Measurements from ENCODE around the gene ENO4.

ENO4 gene

DNA sequence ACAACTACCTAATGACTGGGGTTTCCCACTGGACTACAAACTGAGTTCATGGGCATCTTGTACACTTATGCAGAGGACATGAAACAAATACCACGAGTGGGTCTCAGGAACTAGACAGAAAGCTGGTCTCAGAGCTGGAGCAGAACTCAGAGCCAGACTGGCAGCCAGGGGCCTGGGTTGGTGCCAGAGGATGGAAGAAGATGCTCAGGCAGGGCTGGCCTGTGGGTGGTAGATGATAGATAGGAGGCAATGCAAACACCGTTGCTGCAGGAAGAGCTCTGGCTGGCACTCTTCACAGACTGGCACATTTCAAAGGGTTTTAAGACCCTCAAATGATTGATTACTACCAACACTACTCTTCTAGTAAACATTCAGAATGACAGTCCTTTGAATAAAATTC, 28.8 kb downstream of the ENO4 start:
- TF ChIP-seq FOXM1 (IDR thresholded peaks at IDR 0.05; ENCODE audit: borderline replicate concordance, low read depth), result no peak
- no peak for TF ChIP-seq YY1 (IDR thresholded peaks at IDR 0.05; ENCODE audit: low read depth)
- TF ChIP-seq RAD21 (IDR thresholded peaks at IDR 0.05; ENCODE audit: low read depth), result no peak
- TF ChIP-seq NFIC (IDR thresholded peaks at IDR 0.05), result no peak
- TF ChIP-seq TEAD4 (IDR thresholded peaks at IDR 0.05), result no peak
- no peak for TF ChIP-seq CEBPB (IDR thresholded peaks at IDR 0.05)
- no peak for TF ChIP-seq CREB1 (IDR thresholded peaks at IDR 0.05; ENCODE audit: low read depth)
- no peak for TF ChIP-seq TCF12 (IDR thresholded peaks at IDR 0.05; ENCODE audit: low read depth)
- TF ChIP-seq, protein P1, sequence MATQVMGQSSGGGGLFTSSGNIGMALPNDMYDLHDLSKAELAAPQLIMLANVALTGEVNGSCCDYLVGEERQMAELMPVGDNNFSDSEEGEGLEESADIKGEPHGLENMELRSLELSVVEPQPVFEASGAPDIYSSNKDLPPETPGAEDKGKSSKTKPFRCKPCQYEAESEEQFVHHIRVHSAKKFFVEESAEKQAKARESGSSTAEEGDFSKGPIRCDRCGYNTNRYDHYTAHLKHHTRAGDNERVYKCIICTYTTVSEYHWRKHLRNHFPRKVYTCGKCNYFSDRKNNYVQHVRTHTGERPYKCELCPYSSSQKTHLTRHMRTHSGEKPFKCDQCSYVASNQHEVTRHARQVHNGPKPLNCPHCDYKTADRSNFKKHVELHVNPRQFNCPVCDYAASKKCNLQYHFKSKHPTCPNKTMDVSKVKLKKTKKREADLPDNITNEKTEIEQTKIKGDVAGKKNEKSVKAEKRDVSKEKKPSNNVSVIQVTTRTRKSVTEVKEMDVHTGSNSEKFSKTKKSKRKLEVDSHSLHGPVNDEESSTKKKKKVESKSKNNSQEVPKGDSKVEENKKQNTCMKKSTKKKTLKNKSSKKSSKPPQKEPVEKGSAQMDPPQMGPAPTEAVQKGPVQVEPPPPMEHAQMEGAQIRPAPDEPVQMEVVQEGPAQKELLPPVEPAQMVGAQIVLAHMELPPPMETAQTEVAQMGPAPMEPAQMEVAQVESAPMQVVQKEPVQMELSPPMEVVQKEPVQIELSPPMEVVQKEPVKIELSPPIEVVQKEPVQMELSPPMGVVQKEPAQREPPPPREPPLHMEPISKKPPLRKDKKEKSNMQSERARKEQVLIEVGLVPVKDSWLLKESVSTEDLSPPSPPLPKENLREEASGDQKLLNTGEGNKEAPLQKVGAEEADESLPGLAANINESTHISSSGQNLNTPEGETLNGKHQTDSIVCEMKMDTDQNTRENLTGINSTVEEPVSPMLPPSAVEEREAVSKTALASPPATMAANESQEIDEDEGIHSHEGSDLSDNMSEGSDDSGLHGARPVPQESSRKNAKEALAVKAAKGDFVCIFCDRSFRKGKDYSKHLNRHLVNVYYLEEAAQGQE (IDR thresholded peaks at IDR 0.05; ENCODE audit: low read depth), result no peak
- TF ChIP-seq ZBTB7A (IDR thresholded peaks at IDR 0.05; ENCODE audit: low read depth), result no peak

DNA sequence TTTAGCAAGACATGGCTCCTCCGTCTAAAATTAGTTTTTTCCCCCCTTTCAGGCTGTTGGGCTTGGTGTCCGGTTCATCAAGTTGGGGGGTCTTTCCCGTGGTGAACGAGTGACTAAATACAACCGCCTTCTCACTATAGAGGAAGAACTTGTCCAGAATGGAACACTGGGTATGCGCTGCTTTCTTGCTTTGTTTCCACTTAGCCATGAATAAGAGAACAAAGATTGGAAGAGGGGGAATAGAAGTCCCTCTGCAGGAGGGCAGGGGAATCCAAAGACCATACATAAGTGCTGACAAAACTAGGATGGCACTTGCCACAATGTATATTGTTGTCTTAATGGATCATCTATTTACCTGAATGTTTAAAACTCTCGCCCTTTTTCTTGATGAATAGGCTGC, 30.5 kb downstream of the ENO4 start:
- TF ChIP-seq TEAD4 (IDR thresholded peaks at IDR 0.05), result no peak
- TF ChIP-seq NFIC (IDR thresholded peaks at IDR 0.05), result no peak
- TF ChIP-seq, protein P2, sequence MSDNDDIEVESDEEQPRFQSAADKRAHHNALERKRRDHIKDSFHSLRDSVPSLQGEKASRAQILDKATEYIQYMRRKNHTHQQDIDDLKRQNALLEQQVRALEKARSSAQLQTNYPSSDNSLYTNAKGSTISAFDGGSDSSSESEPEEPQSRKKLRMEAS (IDR thresholded peaks at IDR 0.05), result no peak
- TF ChIP-seq YY1 (IDR thresholded peaks at IDR 0.05; ENCODE audit: low read depth), result no peak

DNA sequence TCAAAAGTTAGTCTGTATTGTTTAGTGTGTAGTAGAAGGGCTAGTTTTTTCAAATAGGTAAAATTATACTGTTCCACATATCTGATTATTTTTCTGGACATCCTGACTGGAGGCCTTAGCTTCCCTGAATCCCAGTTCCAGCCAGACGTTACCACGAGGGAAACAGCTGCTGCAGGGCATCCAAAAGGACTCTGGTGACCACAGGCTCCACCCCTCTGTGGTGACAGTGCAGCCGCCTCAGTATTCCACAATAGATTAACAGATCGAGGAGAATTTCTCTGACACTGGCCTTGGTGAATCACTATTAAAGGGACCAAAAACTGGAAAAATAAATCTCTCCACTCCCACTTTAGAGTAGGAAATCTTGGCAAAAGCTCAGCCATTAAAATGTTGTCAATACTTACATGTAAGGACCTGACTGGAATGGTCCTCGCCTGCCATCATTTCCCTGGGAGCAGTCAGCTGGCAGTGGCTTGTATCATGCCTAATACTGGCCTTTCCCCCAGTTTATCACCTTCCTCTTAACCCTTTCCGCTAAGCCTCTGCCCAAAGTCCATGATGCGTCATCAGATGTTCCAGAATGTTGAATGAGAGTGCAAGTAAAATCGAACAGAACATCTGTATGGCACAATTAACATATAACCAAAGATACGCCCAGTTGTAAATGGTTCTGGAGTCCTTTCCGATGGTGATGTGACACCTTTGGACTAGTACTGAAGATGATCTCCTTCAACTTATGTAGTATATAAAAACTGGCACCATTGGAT, 31.6 kb downstream of the ENO4 start:
- TF ChIP-seq NFIC (IDR thresholded peaks at IDR 0.05) (no peak), EP300 (IDR thresholded peaks at IDR 0.05; ENCODE audit: borderline replicate concordance) (no peak), ZBTB7A (IDR thresholded peaks at IDR 0.05; ENCODE audit: low read depth) (no peak), YY1 (IDR thresholded peaks at IDR 0.05; ENCODE audit: low read depth) (no peak), TEAD4 (IDR thresholded peaks at IDR 0.05) (no peak), EGR1 (IDR thresholded peaks at IDR 0.05) (no peak), TAF1 (IDR thresholded peaks at IDR 0.05; ENCODE audit: low read depth) (no peak), CEBPB (IDR thresholded peaks at IDR 0.05) (no peak), FOXM1 (IDR thresholded peaks at IDR 0.05; ENCODE audit: borderline replicate concordance, low read depth) (no peak), CREB1 (IDR thresholded peaks at IDR 0.05; ENCODE audit: low read depth) (no peak), TCF12 (IDR thresholded peaks at IDR 0.05; ENCODE audit: low read depth) (no peak), RAD21 (IDR thresholded peaks at IDR 0.05; ENCODE audit: low read depth) (no peak)
- TF ChIP-seq, protein P1 (IDR thresholded peaks at IDR 0.05; ENCODE audit: low read depth), result no peak
- TF ChIP-seq, protein P3, sequence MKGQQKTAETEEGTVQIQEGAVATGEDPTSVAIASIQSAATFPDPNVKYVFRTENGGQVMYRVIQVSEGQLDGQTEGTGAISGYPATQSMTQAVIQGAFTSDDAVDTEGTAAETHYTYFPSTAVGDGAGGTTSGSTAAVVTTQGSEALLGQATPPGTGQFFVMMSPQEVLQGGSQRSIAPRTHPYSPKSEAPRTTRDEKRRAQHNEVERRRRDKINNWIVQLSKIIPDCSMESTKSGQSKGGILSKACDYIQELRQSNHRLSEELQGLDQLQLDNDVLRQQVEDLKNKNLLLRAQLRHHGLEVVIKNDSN (IDR thresholded peaks at IDR 0.05), result no peak
- TF ChIP-seq, protein P2 (IDR thresholded peaks at IDR 0.05), result no peak

DNA sequence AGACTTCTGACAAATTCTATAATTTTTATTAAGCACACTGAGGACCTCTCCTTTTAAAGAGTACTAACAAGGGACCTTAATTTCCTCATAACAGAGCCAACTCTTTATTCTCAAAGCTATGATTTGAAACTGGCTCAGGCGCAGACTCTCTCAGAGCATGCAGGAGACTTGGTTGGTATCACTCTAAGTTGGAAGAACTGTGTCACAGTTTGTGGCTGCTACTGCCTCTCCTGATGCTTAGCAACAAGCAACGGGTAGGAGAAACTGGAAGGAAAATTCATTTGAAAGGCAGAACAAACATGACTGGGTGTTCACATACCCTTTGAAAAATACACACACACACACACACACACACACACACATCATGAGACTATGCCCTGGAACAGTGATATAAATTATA, 33.3 kb downstream of the ENO4 start:
- TF ChIP-seq, protein P2 (IDR thresholded peaks at IDR 0.05), result no peak
- TF ChIP-seq, protein P1 (IDR thresholded peaks at IDR 0.05; ENCODE audit: low read depth), result no peak
- TF ChIP-seq ZBTB7A (IDR thresholded peaks at IDR 0.05; ENCODE audit: low read depth) (no peak), EP300 (IDR thresholded peaks at IDR 0.05; ENCODE audit: borderline replicate concordance) (no peak), EGR1 (IDR thresholded peaks at IDR 0.05) (no peak), YY1 (IDR thresholded peaks at IDR 0.05; ENCODE audit: low read depth) (no peak), FOXM1 (IDR thresholded peaks at IDR 0.05; ENCODE audit: borderline replicate concordance, low read depth) (no peak), CREB1 (IDR thresholded peaks at IDR 0.05; ENCODE audit: low read depth) (no peak), TCF12 (IDR thresholded peaks at IDR 0.05; ENCODE audit: low read depth) (no peak), TAF1 (IDR thresholded peaks at IDR 0.05; ENCODE audit: low read depth) (no peak), RAD21 (IDR thresholded peaks at IDR 0.05; ENCODE audit: low read depth) (no peak), CEBPB (IDR thresholded peaks at IDR 0.05) (no peak), NFIC (IDR thresholded peaks at IDR 0.05) (no peak)
